Activated CD8-positive, alpha-beta memory T cell treated with anti-CD3 and anti-CD28 coated beads for 48 hours (primary cell): Measurements from ENCODE around the gene AMZ1.
"Not testable (repeated sequence)": the region's sequence is repeated elsewhere in the genome, so short reads cannot be mapped to it uniquely, and the experiment has no call there.

Source experiments
- DNase-seq, 3 experiments: peaks; one replicate each; pipeline ENCODE4 v3.0.0-alpha.2; 2020; ENCODE audit warnings: low read depth in 2 of 3, low spot score in 2 of 3

Gene AMZ1

DNA sequence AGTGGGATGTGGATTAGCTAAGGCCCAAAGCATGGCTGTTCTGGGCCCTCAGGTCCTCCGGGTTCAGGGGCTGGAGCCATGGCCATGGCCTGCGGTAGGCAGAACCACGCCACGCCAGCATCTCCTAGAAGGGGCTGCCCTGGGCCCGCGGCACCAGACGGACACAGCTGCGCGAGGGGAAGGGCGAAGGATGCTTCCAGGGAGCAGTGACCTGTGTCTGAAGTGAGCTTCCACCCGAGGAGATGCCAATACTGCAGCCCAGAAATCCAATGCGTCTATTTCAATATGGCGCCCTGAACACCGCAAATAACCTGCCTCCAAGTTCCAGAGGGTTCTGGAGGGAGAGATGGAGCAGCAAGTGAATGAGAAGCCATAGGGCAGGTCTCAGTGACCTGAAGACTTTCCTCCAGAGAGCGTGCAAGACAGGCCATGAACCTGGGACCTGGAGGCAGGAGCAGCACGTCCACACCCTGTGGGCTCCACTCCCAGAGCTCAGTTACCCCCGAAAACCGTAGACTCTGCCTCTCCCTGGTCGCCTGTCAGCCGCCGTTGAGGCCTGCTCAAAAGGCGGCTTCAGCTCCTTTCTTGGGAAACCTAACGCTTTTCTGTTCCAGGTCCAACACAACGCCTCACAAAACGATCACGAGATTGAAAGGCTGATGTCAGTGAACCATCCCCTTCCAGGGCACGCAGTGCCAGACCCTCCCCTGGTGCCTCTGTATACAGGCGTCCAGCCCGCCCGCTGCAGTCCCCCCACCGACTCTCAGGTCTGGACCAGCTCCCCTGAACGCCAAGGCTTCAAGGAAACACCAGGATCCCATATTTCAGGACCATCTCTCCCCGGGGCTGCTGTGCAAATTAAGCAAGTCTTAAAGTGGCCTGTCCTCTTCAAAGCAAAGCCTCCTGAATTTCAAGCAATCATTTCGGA lies 37.4 kb downstream of the AMZ1 start:
- no peak for DNase-seq

DNA sequence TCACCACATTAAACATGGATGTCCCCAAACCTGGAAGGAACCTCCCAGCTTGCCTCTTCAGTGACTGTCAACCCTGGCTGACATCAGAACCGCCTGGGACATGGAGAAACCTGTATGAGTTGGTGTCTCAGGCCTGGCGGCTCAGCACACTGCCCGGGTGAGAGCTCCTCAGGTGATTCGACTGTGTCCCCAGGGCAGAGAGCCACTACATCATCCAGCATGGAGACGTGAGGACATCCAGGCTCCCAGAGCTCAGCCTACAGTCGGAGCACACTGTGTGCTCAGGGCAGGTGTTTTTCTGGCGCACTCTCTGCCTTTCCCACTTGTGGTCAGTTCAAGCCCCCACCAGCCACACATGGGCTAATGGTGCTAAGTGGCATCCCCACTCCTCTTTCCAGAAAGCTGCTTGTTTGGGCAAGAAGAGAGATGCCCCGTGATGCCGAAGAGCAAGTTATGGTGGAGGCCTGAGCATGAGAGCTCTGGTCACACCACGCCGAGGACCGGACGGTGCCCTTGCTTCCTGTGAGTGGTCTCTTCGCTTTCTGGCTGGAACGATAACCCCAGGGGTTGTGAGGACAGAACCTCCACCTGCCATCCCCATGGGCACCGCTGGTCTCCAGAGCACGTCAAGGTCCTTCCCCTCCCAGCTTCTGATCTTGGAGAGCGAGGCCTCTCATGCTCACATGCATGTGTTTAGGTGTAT lies 38.5 kb downstream of the AMZ1 start:
- DNase-seq: no peak

DNA sequence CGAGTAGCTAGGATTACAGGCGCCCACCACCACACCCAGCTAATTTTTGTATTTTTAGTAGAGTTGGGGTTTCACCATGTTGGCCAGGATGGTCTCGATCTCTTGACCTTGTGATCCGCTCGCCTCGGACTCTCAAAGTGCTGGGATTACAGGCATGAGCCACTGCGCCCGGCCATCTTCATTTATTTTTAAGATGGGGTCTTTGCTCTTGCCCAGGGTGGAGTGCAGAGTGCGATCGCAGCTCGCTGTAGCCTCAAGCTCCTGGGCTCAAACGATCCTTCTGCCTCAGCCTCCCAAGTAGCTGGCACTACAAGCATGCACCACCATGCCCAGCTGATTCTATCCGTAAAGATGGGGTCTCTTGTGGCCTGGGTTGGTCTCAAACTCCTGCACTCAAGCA lies 39.2 kb downstream of the AMZ1 start:
- not testable (repeated sequence) for DNase-seq

DNA sequence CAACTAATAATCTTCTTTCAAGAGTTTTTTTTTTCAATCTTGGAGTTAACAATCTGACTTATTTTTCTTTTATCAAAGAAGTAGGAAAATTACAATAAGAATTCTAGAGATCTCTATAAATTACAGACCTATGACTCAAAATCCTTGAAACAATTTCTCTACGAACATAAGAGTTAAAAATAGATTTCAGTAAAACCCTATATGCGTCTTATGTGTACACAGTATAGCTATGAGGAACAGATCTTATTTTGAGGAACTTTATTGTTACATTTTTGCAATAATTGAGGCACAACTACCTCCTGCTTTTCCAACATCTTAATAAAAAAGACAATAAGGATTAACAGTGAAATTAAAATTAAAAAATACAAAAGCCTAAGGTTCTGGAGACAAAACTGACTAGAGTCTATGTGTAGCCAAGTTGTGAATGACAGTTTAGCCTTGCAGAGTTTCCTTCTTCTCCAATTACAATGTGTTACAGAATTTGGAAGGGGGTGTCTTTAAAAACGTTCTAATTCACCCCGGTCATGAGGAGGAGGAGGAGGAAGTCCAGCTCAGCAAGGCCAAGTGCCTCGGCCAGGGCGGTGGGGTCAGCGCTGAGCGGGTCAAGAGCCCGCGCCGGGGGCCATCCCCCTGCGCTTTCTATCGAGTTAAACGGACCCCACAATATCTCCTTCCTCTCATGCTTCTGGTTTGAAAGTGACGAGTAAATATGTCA lies 40.5 kb downstream of the AMZ1 start:
- no peak for DNase-seq

DNA sequence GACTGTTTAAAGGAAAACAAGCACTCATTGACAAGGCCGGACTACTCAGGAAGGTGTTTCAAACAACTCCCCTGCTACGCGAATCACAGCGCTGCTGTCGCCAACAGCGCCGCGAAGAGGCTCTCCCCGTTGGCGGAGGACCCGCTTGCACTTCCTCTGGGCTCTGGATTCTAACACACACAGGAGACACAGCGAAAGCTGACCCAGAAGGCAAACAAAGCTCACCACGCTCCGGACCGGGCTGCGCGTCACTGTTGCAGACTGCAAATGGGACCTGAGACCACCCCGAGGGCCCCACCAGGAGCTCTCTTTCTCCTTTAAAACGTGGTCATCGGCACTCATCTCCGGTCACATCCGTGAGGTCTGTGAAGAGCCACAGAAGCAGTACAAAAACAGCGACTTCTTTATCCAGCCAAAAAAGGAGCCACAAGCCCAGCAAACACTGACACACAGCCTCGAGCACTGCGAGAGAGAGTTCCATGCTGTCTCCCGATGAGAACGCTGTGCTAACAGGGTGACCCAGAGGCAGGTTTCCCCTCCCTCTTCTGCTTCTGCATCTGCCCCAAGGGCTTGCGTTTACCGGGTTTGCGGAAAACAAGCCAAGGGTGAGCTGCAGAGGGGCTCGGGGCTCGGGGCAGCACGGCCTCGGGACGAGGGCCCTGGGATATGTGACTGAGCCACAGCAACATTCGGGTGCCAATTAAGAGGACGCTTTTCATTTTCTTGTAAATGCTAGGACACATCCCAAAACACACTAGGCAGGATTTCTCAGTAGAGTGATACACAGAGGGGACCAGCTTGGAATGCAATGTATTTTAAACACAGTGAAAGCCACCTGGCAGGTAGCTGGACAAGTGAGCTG lies 41.3 kb downstream of the AMZ1 start:
- DNase-seq: no peak

DNA sequence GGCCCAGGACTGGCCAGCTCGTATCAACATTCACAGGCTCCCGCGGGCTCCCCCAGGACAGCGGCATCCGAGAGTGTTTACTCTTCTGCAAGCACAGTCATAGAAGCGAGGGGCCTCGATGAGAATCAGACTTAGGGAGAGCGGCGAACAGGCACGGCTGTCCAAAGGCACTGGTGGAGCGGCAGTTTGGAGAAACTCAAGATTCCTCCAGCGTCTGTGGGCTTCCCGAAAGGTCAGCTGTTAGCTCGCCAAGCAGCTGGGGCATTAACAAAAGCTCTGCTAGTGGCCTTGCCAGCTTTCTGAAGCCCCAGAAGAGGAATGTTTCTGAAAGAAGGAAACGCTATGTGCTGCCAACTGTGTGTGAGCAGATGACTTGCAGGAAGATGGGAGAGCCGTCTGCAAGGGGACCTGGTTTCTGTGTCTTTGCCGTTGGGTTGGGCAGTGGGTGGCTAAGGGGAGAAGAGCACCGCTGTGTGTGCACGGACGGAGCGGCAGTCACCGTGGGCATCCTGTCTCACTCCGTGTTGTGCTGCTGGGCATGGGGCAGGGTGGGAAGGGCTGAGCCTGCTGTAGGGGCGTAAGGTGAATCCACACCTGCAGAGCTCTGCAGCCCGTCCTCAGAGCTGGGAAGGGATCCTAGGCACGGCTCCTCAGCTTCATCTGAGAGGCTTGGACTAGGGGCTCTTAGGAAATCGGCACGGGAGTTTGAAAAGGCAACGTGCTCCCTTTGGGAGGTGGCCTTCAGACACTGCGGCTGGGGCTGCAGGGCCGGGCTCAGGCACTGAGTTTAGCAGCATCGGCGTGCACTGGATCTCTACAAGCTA lies 42.1 kb downstream of the AMZ1 start:
- no peak for DNase-seq

DNA sequence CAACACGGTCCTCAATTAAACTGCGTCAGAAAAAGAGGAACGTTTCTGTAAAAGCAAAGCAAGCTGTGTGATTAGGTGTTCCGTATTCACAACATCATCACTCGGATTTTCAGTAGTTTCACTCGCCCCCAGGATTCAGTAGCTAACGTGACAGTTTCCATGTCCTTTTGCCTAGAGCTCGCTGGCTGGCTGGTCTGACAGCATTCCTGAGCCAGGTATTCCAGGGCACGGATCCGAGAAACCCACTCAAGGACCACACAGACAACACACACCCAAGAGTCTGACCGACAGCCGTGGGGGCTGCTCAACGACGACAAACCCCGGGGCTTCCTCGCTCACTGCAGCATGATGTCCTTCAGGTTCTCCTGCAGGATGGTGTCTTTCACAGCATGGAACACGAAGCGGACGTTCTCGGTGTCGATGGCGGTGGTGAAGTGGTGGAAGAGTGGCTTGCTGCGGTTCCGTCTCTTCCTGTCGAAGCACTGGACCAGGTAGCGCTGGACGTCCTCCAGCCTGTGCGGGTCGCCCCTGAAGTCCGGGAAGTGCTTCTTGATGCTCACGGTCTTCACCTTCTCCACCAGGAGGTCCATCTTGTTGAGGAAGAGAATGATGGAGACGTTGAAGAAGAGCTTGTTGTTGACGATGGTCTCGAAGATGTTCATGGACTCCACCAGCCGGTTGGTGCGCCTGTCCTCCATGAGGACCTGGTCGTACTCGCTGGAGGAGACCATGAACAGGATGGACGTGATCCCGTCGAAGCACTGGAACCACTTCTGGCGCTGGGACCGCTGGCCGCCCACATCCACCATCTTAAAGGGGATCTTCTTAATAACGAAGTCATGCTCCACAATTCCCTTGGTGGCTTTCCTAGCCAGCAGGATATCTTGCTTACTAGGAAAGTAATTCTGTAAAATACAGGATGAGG lies 43.1 kb downstream of the AMZ1 start:
- no peak for DNase-seq

DNA sequence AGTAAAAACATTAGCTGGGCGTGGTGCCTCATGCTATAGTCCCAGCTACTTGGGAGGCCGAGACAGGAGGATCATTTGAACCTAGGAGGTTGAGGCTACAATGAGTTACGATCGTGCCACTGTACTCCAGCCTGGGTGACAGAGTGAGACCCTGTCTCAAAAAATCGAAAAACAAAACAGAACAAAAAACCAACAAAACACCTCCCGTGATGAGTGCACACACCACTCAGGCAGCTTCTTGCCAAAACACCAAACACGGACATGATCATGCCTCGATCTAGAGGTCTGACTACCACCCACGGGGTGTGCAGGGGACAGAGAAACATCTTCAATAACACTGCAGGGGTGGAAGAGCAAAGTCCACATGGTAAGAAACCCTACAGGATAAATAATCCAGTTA lies 44.4 kb downstream of the AMZ1 start:
- DNase-seq: no peak

DNA sequence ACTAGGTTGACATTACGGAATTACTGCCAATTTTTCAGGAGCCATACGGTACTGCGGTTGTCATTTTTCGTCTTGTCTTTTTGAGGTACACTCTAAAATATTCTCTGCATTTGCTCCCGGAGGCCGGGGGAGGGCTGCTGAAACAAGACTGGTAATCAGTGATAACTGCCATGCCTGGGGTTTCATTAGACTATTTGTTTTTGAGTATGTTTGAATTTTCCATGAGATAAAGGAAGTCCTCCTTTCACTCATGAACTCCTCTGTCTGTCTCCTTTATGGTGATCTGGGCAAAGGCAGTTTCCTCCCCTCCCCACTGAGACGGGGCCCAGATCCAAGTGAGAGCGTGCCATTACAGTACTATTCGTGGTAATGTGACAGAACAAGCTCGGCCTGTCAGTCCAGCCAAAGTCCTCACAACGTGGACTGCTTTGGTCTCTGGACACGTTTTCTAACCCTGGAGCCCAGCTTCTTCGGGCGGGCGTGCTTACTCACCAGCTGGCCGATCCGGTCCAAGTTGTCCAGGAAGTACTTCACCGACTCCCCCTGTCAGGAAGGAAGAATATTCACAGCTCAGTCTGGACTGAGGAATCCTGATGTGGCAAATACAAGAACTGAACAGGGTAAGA lies 45.1 kb downstream of the AMZ1 start:
- DNase-seq: no peak

DNA sequence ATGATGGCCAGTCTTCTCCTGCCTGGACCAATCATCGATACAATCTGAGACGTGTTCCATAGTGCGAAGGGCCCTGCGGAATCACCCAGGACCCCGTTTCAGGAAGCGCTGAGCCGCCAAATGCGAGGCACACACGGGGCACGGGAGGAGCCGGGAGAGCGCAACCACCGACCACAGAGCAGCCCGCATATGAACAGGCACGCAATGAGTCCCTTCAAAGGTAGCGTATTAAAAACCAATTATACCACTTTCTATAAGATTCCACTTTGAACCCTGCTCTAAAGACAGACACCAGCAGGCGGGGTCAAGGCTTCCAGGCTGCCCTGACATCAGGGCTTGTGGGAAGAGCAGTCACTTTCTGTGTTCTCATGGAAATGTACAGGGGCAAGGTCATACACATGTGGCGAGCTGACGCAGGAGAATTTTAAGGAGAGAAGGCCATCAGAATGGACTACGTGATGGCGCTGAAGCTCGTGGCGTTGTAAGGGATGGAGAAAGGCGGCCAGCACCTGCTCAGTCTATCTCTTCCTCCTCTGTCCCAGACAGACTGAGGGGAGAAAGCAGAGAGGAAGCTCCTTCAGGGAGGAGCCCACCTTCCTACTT lies 46.2 kb downstream of the AMZ1 start:
- DNase-seq: no peak

DNA sequence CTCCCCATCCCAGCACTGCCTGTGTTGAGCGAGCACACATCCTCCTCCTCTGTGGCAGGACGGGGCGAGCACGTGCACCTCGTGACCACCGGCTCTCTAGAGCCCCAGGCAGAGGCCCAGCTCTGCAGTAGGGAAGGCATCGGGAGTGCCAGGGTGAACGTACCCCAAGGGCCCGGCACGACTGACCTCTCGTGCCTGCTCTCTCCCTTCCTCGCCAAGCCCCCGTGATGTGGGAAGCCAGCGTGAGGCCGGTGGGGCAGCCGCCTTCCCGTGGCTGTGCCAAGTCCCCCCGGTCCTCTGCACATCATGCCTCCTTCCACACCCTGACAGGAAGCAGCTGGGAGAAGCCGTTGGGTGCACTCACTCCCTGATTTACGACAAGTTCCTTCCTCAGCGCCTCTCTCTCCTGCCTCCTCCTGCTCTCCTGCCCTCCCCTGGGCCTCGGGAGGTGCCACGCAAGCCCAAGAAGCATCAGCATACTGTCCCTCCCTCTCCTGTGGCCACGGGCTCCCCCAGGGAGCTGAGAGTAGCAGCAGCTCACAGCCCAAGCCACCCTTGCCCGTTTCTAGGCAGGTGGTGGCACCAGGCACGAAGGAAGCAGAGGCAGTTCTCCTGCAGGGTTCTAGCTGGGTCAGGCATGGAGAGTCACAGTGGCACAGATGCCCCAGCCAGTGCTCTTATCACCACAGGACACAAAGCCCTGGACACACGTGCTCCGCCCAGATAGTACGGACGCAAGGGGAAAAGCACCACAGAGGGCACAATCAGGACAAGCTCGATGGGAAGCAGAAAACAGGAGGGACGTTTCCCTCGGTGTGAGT lies 47.0 kb downstream of the AMZ1 start:
- no peak for DNase-seq

DNA sequence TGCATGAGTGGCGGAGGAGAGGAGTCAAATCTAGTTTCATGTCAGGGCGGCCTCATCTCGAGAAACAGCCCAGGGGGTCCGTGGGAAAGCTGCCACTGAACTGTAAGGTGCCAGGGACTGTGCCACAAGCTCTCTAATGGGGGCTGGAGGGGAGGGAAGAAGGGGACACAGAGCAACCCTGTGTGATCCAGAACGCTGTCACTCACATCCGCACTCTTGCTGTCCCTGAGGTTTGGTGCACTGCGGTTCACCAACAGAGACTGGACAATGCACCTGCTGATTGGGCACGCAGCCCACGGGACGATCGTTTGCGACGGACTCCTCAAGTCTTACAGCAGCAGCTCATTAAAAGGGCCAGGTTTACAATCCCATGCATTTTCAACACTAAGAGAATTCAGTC lies 47.7 kb downstream of the AMZ1 start:
- no peak for DNase-seq

DNA sequence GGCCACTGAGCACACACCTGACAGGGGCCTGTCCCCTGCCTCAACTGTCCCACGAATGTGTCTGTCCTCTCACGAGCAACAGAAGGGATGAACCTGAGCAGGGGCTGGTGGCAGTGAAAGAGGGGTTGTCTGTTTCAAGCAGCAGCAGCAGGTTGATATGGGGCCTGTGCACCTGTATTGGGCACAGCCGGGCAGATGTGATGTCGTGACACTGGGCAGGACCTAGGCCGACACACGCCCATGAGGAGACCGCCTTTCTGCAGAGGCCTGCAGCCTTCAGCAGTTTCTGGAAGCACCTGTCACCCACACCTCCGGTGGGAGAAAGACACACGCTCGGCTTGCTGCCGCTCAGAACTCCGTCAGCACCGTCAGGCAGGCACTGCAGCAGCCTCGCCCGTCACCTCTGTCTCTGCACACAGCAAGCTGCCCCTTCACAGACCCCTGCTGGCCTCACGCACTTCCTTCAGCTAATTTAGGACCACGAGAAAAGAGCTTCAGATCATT lies 48.5 kb downstream of the AMZ1 start:
- no peak for DNase-seq

DNA sequence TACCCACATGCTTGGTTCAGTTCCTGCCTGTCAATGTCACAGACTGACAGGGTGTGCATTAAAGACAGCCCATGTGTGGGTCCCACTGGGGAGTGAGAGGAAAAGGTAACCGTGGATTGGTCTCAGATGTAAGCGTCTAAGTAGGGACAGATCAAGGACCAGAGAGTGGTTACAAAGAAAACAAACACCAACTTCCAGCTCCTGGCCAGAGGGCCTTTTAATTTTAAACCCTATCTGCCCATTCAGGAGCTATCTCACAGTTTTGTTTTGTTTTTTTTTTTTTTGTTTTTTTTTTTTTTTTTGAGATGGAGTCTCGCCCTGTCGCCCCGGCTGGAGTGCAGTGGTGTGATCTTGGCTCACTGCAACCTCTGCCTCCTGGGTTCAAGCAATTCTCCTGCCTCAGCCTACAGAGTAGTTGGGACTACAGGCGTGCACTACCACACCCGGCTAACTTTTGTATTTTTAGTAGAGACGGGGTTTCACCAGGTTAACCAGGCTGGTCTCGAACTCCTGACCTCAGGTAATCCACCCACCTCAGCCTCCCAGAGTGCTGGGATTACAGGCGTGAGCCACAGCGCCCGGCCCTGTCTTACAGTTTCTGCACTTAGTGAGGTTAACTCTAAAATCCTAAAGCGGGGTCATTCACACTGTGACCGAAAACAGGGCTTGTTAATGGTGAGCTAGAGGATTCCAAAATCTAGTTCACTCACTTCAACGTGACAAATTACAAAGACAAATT lies 49.2 kb downstream of the AMZ1 start:
- not testable (repeated sequence) for DNase-seq

DNA sequence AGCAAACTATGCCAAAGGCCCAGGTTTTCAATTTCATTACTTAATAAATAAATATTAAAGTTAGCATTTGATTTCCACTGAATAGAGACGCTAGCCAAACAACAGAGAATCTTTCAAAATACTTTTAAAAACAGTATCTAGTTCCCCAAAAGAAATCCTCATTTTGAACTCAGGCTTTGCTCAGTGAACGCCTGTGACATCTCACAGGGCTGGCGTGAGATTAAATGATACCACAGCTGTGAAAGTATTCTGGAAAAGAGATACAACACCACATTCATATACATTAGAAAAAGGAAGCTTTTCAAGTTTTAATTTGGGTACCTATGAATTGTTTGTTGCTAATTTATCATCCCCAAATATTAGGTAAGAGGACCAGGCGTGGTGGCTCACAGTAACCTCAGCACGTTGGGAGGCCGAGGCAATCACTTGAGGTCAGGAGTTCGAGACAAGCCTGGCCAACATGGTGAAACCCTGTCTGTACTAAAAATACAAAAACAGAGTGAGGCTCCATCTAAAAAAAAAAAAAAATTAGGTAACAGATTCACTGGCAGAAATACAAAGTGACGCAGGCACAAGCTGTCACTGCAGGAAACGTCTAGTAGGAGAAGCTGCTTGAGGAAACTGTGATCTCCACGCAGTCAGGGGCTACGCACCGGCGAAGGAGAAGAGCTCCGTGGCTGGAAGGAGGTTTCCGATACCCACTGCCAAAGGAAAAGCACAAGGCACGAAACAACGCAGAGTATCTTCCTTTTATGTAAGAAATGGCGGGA lies 50.0 kb downstream of the AMZ1 start:
- DNase-seq: no peak
